Measurements from ENCODE around the gene SNTA1.
"Not testable (repeated sequence)": the region's sequence is repeated elsewhere in the genome, so short reads cannot be mapped to it uniquely, and the experiment has no call there.

SNTA1 gene

DNA sequence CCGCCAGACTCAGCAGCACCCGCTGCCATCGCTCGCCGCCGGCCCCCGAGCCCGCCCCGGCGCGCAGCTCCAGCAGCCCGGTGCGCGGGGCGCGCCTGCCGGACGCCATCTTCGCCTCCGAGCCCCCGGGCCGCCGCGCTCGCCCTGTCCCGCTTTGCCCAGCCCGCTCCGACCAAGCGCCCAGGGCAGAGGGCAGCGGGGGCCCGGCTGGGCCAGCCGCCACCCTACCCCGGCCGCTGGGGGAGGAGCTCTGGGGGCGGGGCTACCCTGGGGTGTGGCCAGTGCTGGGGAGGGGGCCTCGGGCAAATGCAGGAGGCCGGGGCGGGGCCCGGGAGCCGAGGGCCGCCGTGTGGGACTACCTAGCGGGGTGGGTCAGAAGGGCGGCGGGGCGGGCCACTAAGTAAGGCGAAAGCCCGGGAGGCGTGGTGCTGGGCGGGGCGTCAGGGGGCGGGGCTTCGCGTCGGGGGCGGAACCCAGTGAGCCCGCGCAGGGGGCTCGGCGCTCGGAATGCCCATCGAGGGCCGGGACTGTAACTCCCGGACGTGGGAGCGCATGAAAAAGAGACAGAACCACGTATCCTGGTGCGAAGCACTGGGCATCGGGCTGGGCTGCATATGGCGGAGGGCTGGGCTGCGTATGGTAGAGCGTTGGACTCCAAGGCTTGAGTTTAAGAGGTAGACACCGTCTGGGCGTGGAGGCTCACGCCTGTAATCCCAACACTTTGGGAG lies at the start of gene SNTA1:
TSS of gene SNTA1 (minus strand) at position 252 of the 728 bp plus-strand sequence. CDS start at position 109, 143 bp downstream.
- DNase-seq: peak; percentile 63

DNA sequence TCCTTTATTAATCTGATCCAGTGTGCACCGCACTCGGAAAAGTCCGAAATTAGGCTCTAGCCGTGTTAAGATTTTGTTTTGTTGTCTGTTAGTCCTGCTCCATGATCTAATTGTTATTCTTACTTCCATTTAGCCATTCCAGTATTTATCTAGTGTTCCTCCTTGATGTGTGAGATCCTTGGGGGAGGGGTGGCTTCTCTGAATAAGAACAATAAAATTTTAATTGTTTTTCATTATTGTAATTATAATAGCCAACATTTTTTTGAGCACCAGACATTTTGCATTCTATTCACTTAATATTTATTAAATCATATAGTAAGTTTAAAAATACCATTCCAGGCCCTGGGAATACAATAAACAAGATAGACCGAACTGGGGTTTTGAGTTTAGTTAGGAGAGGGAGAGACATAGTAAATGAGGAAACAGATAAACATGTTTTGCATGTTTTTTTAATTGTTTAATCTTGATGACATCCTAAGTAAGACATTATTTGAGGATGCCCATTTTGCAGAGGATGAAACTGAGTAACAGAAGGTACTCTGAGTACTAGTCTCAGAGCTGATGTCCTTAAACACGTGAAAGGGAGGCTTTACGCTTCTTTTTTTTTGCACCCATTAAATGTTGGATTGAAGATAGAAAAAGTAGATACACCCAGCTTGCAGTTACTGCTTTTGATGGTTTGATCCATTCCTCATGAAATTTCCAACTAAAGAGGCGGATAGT lies 47.5 kb upstream of the SNTA1 start:
- peak; percentile 28 for DNase-seq

GRCh38 chr20:33490023-33490933 lies 46.7 kb upstream of the SNTA1 start, which contains the start of gene CBFA2T2:
Gene CBFA2T2, plus strand, starts transcription at chr20:33490096. Its CDS starts 172 bp downstream, at chr20:33490268.
- peak; percentile 30 for DNase-seq

- DNase-seq: peak; percentile 89
Measured at GRCh38 chr20:33489495-33490022, 46.0 kb upstream of the SNTA1 start.

GRCh38 chr20:33488661-33489494 lies 45.3 kb upstream of the SNTA1 start:
- not testable (repeated sequence) for DNase-seq

DNA sequence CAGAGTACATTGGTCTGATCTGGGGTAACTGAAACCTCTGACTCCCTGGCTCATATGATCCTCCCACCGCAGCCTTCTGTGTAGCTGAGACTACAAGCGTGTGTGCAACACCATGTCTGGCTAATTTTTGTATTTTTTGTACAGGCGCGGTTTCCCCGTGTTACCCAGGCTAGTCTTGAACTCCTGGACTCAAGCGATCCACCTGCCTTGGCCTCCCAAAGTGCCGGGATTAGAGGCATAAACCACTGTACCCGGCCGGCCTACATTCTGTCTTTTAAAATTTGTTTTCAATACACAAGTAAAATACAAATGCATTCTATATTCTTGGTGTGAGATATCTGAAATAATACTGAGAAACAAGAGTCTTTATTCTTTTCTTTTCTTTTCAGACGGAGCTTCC lies 44.6 kb upstream of the SNTA1 start:
- no peak for DNase-seq

DNA sequence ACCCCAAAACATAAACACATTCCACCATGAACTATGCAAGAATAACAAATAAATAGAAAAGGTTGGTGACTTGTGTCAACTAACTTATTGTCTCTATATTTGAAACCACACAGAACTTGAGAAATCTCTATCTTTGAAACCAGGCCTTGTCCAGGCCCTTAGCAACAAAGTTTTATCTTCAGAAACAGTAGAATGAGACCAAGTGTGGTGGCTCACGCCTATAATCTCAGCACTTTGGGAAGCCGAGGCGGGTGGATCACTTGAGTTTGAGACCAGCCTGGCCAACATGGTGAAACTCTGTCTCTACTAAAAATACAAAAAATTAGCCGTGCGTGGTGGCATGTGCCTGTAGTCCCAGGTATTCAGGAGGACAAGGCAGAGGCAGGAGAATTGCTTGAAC lies 39.6 kb upstream of the SNTA1 start:
- not testable (repeated sequence) for DNase-seq

DNA sequence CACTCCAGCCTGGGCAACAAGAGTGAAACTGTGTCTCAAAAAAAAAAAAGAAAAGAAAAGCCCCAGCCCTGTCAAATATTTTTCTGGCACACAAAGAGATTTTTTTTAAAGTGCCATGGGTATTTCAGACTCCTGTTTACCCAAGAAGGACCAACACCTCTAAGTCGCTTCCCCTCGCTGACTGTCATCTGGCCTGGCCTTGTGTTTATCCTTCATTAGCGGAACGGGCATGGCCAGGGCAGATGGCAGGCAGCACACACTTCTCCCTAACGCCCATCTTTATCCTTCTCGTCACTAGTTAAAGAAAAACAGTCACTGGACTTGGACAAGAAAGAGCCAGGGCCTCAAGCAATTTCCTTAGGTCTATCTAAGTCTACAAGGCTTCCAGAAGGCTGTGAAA lies 39.0 kb upstream of the SNTA1 start:
- DNase-seq: no peak

DNA sequence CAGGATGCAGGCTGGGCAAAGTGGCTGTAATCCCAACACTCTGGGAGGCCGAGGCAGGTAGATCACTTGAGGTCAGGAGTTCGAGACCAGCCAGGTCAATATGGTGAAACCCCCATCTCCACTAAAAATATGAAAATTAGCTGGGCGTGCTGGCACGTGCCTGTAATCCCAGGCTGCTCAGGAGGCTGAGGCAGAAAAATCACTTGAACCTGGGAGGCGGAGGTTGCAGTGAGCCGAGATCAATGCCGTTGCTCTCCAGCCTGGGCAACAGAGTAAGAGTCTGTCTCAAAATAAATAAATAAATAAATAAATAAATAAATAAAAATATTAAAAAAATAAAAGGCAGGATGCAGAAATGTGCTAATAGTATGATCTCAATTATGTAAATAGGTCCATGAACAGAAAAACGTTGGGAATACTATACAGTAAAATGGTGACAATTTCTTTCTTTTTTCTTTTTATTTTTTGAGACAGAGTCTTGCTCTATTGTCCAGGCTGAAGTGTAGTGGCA lies 37.9 kb upstream of the SNTA1 start:
- no peak for DNase-seq

DNA sequence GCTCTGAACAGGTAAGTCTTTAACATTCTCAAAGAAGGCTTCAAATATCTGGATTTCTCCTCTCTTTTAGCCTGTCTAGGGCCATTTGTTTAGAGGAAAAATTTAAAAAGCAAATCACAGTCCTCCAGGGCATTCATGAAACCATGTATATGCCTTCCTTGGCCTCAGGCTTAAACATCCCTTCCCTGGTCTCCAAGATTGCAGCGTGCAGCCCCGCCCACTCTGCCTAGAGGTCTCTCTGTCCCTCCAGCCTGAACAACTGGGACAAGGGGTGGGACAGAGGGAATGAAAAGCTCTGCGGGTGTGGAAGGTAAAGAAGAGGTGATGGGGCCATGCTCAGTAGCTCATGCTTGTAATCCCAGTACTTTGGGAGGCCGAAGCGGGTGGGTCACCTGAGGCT lies 36.5 kb upstream of the SNTA1 start:
- no peak for DNase-seq

GRCh38 chr20:33477386-33478234 lies 34.0 kb upstream of the SNTA1 start:
- DNase-seq: peak; percentile 78

GRCh38 chr20:33475381-33476152 lies 32.0 kb upstream of the SNTA1 start:
- DNase-seq: peak; percentile 41

- DNase-seq: peak; percentile 41
Measured at GRCh38 chr20:33474963-33475362, 31.4 kb upstream of the SNTA1 start.

DNA sequence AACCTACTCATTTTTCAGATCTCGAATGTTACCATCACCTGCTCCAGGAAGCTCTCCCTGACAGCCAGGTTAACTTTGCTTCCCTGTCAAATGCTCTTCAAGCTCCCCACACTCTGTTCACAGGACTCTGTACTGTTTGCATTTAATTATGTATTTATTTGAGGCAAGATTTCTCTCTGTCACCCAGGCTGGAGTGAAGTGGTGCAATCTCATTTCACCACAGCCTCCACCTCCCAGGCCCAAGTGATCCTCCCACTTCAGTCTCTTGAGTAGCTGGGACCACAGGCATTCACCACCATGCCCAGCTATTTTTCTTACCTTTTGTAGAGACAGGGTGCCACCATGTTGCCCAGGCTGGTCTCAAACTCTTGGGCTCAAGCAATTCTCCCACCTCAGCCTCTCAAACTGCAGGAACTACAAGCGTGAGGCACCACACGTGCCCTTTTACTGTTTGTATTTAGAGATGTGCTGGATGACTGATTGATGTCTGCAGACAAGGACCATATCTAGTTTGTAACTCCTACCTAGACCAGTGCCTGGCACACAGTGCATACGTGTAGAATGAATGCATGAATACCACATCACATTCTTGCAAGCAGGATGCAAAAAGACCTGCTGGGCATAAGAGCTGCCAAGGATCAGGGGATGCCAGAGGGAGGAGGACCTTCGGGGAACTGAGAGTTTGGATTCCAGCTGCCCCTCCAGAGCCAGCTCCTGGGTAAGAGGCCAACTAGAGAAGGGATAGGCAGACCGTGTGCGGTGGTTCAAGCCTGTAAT lies 30.7 kb upstream of the SNTA1 start:
- DNase-seq: no peak

- DNase-seq: no peak
Measured at GRCh38 chr20:33472868-33473435, 29.4 kb upstream of the SNTA1 start.

DNA sequence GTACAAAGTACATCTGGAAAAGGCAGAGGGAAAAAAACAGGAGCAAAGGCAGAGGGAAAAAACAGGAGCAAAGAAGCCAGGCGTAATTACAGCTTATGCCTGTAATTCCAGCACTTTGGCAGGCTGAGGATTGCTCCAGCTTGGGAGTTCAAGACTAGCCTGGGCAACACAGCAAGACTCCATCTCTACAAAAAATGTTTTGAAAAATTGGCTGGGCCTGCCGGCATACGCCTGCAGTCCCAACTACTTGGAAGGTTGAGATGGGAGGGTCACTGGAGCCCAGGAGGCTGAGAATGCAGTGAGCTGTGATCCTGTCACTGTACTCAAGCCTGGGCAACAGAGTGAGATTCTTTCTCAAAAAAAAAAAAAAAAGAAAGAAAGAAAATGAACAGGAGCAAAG lies 27.3 kb upstream of the SNTA1 start:
- DNase-seq: no peak

DNA sequence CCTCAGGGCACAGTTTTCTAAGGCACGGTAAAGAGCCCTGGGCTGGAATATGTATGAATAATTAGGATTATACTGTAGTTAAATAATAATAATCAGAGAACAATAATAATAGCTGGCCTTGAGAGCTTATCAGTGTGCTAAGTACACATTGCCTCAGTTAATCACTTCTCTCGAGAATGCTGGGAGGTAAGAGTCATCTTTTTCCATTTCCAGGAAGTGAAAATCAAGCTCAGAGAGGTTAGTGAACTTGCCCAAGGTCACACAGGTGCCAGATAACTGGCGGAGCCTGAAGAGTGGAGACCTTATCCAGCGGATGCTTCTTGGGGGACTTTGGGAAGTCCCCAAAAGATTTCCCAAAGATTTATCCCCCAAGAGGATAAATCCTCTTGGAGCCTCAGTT lies 26.9 kb upstream of the SNTA1 start:
- no peak for DNase-seq

DNA sequence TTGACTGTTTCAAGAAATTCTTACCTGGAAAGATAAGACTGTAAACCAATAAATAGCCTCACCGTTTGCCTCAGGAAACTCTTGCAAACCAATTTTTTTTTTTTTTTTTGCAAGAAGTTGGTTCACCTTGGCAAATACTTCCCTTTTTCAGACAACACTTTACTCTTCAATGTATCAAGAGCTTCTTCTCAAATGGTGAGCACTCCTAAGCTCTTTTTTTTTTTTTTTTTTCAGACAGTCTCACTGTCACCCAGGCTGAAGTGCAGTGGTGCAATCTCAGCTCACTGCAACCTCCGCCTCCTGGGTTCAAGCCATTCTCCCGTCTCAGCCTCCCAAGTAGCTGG lies 22.7 kb upstream of the SNTA1 start:
- no peak for DNase-seq
